Activated naive CD8-positive, alpha-beta T cell (primary cell): Measurements from ENCODE around the gene ZSCAN5A.
"Not testable (repeated sequence)": the region's sequence is repeated elsewhere in the genome, so short reads cannot be mapped to it uniquely, and the experiment has no call there.

Experiments
- H3K27ac Mint-ChIP-seq: one replicate; pipeline ENCODE4 v1.8.0; 2021; ENCODE audit warnings: mixed read lengths
- H3K27me3 Mint-ChIP-seq: one replicate; pipeline ENCODE4 v1.8.0; 2021; ENCODE audit warnings: mixed read lengths
- H3K36me3 Mint-ChIP-seq: one replicate; pipeline ENCODE4 v1.8.0; 2021; ENCODE audit warnings: mixed read lengths
- H3K4me1 Mint-ChIP-seq: one replicate; pipeline ENCODE4 v1.8.0; 2021; ENCODE audit warnings: low read depth, mixed read lengths
- H3K4me3 Mint-ChIP-seq: one replicate; pipeline ENCODE4 v1.8.0; 2021; ENCODE audit warnings: mild to moderate bottlenecking, mixed read lengths
- H3K9me3 Mint-ChIP-seq: one replicate; pipeline ENCODE4 v1.8.0; 2021; ENCODE audit warnings: low read depth, mixed read lengths

Gene ZSCAN5A

DNA sequence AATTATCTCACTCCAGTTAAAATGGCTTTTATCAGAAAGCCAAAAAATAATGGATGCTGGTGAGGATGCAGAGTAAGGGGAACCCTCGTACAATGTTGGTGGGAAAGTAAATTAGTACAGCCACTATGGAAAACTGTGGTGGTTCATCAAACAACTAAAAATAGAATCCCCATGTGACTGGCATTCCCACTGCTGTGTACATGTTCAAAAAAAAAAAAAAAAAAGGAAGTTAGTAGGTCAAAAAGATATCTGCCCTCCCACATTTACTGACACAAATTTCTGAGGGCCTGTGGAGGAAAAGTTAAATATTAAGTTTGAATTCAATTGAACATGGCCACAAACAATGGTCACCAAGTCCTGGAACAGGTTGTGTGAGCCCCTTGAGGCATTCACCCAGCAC is 9.8 kb upstream of the ZSCAN5A start:
- peaks cover 2% of the 10 kb centered on the region for H3K27me3 Mint-ChIP-seq
- no peaks in the 10 kb centered on the region for H3K36me3 Mint-ChIP-seq
- H3K27ac Mint-ChIP-seq, result no peak overlapping the region
- H3K9me3 Mint-ChIP-seq, result no peaks in the 10 kb centered on the region
- no peaks in the 10 kb centered on the region for H3K4me1 Mint-ChIP-seq
- no peak overlapping the region for H3K4me3 Mint-ChIP-seq

DNA sequence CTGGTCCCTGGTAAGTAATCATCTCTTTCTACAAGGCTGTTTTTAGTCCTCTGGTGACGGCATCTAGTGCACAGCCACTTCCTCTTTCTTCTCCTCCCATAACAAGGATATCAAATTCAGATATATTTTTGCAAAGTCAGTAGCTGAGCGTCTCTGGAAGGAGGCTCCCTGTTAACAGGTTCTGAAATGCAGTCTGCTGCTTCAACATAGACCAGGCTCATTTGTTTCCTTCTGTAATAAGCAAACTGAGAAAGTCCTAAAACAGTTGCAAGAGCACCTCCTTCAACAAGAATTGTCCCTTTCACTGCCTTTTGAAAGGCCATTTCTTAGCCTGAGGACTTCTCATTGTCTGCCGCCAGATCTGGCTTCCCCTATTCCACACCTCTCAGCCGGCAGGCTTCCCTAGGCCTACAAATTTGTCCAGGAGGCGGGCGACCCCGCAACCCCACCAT is 7.4 kb upstream of the ZSCAN5A start:
- no peaks in the 10 kb centered on the region for H3K9me3 Mint-ChIP-seq
- H3K36me3 Mint-ChIP-seq, result no peaks in the 10 kb centered on the region
- H3K4me3 Mint-ChIP-seq, result no peak overlapping the region
- H3K27me3 Mint-ChIP-seq, result peaks cover 2% of the 10 kb centered on the region
- no peaks in the 10 kb centered on the region for H3K4me1 Mint-ChIP-seq
- no peak overlapping the region for H3K27ac Mint-ChIP-seq

DNA sequence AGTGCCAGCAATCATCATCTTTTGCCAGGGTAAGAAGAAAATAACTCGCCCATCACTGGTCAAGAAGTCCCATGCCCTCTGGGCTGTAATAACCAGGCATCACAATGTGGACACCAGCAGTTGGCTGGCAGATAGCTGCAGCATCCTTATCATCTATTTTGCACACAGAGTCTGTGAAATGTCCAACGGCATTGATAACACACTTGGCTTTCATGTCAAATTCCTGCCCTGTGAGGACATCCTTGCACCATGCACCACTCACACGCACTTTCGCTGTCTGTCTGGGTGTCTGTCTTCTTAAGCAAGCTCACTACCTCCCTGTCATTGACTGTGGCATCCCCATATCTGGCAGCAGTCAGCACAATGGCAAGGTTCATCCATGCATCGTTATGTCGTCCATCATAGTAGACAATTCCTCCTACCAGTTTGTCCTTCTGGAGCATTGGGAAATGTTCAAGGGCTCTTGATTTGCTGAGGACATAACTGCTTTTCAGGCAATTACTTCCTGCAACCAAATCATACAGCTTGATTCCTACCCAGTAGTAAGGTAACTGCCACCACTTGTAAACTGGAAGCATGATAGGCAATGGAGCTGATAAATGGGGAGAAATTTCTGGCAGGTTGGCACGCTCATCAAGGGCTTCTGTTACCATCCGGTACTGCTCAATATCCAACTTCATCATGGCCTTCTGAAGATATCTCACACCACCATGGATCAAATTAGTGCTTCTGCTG is 6.8 kb upstream of the ZSCAN5A start:
- H3K36me3 Mint-ChIP-seq, result no peaks in the 10 kb centered on the region
- no peak overlapping the region for H3K27ac Mint-ChIP-seq
- H3K27me3 Mint-ChIP-seq, result peaks cover 2% of the 10 kb centered on the region
- no peak overlapping the region for H3K4me3 Mint-ChIP-seq
- no peaks in the 10 kb centered on the region for H3K4me1 Mint-ChIP-seq
- H3K9me3 Mint-ChIP-seq, result no peaks in the 10 kb centered on the region

DNA sequence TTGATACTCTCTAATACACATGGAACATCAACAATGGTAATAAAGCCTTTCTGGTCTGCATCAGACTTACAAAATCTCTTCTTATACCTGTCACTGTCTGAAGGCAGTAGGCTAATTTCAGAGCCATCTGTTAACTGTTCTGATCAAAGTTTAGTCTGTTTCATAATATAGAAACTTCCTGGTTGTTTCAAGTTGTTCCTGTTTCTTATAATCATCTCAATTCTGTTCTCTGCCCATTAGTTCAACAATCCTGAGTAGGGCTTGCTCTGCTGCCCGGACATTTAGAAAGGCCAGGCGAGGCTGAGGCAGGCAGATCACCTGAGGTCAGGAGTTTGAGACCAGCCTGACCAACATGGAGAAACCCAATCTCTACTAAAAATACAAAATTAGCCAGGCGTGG is 5.4 kb upstream of the ZSCAN5A start:
- Mint-ChIP-seq H3K27ac (no peak overlapping the region), H3K9me3 (no peaks in the 10 kb centered on the region), H3K27me3 (peaks cover 2% of the 10 kb centered on the region), H3K36me3 (no peaks in the 10 kb centered on the region), H3K4me1 (no peaks in the 10 kb centered on the region), H3K4me3 (no peak overlapping the region)

DNA sequence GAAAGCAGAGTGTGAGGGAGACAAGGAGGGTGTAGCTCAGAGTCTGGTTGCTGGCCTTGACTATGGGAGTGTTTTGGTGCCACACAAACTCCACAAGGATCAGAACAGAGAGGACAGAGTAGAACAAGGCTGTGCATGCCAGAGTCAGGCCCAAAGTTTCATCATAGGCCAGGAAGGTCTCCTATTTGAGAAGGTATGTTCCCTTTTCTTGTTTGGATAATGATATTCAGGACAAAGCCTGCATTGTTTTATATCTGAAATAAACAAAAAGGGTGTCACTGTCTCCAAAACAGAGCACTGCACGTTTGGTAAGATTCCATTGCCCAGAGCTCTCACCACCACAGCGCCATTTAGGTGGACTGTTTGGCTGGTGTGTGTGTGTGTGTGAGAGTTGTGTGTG is 3.1 kb upstream of the ZSCAN5A start:
- Mint-ChIP-seq H3K36me3 (peaks cover 4% of the 10 kb centered on the region), H3K27ac (no peak overlapping the region), H3K4me1 (peaks cover 15% of the 10 kb centered on the region), H3K27me3 (peaks cover 2% of the 10 kb centered on the region), H3K9me3 (peaks cover 5% of the 10 kb centered on the region), H3K4me3 (no peak overlapping the region)

DNA sequence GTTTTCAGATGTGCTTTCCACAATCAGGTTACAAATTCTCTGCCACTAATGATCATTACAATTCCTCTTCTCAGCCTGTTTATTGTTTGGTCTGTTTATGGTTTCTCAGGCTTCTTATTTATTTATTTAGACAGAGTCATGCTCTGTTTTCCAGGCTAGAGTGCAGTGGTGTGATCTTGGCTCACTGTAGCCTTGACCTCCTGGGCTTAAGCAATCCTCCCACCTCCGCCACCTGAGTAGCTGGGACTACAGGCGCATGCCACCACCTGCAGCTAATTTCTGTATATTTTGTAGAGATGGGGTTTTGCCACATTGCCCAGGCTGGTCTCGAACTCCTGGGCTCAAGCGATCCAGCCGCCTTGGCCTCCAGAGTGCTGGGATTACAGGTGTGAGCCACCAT is 2.1 kb upstream of the ZSCAN5A start:
- Mint-ChIP-seq H3K4me3 (no peak overlapping the region), H3K36me3 (peaks cover 9% of the 10 kb centered on the region), H3K27ac (no peak overlapping the region), H3K4me1 (peaks cover 23% of the 10 kb centered on the region), H3K9me3 (peaks cover 5% of the 10 kb centered on the region), H3K27me3 (no peaks in the 10 kb centered on the region)

DNA sequence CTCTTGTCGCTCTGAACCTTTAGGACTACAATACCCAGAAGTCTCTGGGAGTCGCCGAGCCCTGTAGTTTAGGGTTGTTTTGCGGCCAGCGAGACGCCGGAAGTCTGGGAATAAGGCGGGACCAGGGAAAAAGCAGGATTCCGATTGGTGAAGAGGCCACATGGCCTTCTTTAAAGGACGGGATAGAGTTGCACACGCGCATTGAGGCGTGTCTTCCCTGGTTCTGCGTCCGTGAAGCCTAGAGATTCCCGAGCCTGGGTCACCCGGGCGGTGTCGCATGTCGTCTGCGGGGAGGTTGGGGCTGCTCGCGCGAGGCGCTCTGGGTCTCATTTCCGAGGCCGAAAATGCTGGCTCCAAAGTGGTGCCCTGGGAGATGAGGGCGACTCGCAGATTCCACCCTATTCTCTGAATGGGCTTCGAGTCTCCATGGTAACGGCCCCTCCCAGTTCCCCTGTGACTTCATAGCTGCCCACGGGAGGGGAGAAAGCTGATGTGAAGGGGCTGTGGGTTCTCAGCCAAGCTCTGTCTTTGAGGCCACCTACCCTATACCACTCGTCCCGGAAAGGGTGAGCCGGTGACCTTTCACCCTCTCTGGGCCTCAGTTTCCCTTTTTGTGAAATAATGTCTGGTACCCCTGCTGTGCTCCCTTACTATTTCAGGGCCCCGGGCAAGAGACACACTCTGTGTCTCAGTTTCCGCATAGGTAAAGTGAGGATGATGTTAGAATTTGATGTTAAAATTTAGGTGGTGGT is 614 bp upstream of the ZSCAN5A start:
- H3K27ac Mint-ChIP-seq, result peak overlapping the region; percentile 100
- H3K9me3 Mint-ChIP-seq, result peaks cover 5% of the 10 kb centered on the region
- peaks cover 13% of the 10 kb centered on the region for H3K36me3 Mint-ChIP-seq
- H3K4me1 Mint-ChIP-seq, result peaks cover 26% of the 10 kb centered on the region
- peak overlapping the region; percentile 98 for H3K4me3 Mint-ChIP-seq
- no peaks in the 10 kb centered on the region for H3K27me3 Mint-ChIP-seq

DNA sequence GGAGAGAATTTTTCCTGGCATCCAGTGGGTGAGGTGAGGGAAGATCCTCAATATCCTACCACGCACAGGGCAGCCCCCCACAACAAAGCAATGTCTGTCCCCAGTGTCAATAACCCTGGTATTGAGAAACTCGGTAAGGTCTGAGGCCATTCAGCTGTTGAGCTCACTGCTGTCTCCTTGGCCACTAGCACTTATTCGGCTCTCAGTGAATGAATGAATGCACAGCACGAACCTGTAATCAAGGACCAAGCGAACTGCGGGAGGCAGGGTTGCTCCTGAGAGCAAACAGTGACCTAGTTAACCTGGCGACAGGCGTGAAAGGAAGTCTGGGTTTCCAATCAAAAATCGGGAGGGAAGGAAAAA is 640 bp downstream of the ZSCAN5A start:
- H3K9me3 Mint-ChIP-seq, result peaks cover 5% of the 10 kb centered on the region
- H3K27me3 Mint-ChIP-seq, result no peaks in the 10 kb centered on the region
- H3K36me3 Mint-ChIP-seq, result peaks cover 14% of the 10 kb centered on the region
- H3K4me1 Mint-ChIP-seq, result peaks cover 28% of the 10 kb centered on the region
- peak overlapping the region; percentile 98 for H3K4me3 Mint-ChIP-seq
- H3K27ac Mint-ChIP-seq, result peak overlapping the region; percentile 100

DNA sequence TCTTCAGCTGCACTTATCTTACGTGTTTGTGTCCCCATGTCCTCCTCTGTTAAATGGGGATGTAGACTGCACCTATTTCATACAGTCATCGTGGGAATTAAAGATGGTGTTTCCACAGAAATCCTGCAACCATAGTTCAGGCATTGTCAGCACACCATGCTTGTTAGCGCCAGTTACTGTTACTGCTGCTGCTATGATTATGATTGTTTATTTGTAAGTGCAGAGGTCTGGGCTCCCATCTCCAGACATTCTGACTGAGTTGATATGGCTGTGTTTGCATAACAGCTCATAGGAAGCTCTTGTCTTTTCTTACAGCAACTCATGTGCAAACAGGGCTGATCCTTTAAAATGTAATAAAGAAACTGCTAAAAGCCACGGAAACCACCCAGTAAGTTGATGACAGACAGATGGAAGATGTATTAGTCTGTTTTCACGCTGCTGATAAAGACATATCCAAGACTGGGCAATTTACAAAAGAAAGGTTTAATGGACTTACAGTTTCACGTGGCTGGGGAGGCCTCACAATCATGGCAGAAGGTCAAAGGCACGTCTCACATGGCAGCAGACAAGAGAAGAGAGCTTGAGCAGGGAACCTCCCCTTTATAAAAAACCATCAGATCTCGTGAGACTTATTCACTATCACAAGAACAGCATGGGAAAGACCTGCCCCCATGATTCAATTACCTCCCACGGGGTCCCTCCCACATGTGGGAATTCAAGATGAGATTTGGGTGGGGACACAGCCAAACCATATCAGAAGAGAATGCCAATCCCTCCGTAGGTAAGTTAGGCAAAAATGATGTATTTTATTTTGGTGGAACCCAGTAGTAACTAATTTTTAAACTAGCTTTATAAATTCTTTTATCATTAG is 1.6 kb downstream of the ZSCAN5A start:
- peak overlapping the region; percentile 98 for H3K4me3 Mint-ChIP-seq
- H3K27me3 Mint-ChIP-seq, result no peaks in the 10 kb centered on the region
- peaks cover 28% of the 10 kb centered on the region for H3K4me1 Mint-ChIP-seq
- H3K9me3 Mint-ChIP-seq, result peaks cover 5% of the 10 kb centered on the region
- H3K36me3 Mint-ChIP-seq, result peaks cover 19% of the 10 kb centered on the region
- H3K27ac Mint-ChIP-seq, result peak overlapping the region; percentile 100

DNA sequence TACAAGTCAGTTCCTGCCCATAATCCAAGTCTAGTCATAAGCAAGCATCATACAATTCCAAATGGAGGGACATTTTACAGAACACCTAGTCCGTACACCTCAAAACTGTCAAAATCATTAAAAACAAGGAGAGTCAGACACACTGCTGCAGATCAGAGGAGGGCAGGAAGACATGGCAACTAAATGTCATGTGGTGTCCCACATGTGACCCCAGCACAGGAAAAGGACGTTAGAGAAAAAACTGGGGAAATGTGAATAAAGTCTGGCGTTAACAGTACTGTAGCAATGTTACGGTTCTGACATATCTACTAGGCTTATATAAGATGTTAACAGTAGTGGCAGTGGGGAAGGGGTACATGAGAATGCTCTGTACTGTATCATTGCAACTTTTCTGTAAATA is 2.3 kb downstream of the ZSCAN5A start:
- peaks cover 28% of the 10 kb centered on the region for H3K4me1 Mint-ChIP-seq
- H3K27me3 Mint-ChIP-seq, result no peaks in the 10 kb centered on the region

DNA sequence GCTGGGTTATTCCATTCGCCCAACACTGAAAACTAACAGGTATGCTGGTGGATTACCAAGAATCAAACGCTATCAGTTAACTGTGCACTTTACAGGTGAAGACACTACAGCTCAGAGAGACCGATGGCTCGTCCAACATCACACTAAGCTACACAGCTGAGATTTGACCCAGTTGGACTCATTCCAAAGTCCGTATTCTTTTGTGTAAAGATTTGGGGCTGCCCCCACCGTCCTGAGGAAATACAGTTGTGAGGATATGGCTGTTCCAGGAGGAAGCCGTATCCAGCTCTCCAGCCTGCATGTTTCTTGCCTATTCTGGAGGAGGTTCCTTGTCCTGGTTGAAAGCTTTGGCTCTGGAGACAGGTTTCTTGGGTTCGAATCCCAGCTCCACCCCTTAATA is 4.2 kb downstream of the ZSCAN5A start:
- H3K36me3 Mint-ChIP-seq, result peaks cover 21% of the 10 kb centered on the region
- peaks cover 28% of the 10 kb centered on the region for H3K4me1 Mint-ChIP-seq
- no peak overlapping the region for H3K27ac Mint-ChIP-seq
- no peaks in the 10 kb centered on the region for H3K27me3 Mint-ChIP-seq
- no peak overlapping the region for H3K4me3 Mint-ChIP-seq
- peaks cover 5% of the 10 kb centered on the region for H3K9me3 Mint-ChIP-seq

More for the DNA sequence above, 2.3 kb downstream of the ZSCAN5A start:
- peaks cover 19% of the 10 kb centered on the region for H3K36me3 Mint-ChIP-seq
- peaks cover 5% of the 10 kb centered on the region for H3K9me3 Mint-ChIP-seq
- no peak overlapping the region for H3K27ac Mint-ChIP-seq
- H3K4me3 Mint-ChIP-seq, result peak overlapping the region; percentile 59

DNA sequence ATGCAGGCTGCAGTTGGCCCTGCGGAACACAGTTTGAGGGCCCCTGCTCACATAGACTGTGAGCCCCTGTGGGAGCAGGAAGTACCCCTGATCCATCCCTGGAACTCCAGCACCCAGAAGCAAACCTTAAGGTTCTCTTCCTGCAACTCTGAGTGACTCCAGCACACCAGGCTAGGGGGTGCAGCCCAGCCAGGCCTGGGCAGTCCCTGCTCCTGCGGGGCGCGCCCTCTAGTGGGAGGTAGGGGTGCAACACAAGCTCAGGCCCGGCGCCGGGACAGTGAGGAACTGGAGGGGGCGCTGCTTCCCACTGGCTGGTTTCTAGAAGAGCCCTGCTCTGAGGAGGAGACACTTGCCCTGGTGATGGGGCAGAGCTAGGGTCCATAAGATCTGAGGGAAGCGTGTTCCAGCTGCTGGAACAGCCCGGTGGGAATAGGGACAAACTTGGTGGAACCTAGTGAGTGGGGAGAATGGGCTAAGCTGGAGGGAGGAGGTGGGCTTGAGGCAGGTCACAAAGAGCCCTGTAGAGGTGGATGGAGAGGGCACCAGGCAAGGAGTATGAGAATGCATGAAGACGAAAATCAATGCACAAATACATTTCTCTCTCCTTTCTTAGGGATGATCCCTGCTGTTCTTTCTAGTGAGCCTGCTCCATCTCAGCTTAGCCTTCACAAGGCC is 5.0 kb downstream of the ZSCAN5A start:
- no peak overlapping the region for H3K4me3 Mint-ChIP-seq
- H3K4me1 Mint-ChIP-seq, result peaks cover 28% of the 10 kb centered on the region
- peaks cover 25% of the 10 kb centered on the region for H3K36me3 Mint-ChIP-seq
- no peaks in the 10 kb centered on the region for H3K27me3 Mint-ChIP-seq
- peaks cover 5% of the 10 kb centered on the region for H3K9me3 Mint-ChIP-seq
- no peak overlapping the region for H3K27ac Mint-ChIP-seq

DNA sequence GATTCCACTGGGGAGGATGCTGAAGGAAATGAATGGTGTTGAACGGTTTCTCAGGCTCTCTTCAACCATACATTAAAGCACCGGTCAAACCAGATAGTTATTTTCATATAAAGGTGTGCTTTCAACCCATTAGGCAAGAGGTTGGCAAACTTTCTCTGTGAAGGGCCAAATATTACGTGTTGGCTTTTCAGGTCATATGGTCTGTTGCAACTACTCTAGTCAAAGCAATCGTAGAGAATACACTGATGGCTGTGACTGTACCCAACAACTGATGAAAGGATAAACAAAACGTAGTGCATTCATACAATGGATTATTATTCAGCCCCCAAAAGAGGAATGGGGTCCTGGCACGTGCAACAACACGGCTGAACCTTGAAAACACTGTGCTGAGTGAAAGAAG is 5.8 kb downstream of the ZSCAN5A start:
- no peak overlapping the region for H3K27ac Mint-ChIP-seq
- H3K4me3 Mint-ChIP-seq, result no peak overlapping the region
- peaks cover 24% of the 10 kb centered on the region for H3K4me1 Mint-ChIP-seq
- H3K36me3 Mint-ChIP-seq, result peaks cover 27% of the 10 kb centered on the region
- no peaks in the 10 kb centered on the region for H3K27me3 Mint-ChIP-seq
- peaks cover 5% of the 10 kb centered on the region for H3K9me3 Mint-ChIP-seq

DNA sequence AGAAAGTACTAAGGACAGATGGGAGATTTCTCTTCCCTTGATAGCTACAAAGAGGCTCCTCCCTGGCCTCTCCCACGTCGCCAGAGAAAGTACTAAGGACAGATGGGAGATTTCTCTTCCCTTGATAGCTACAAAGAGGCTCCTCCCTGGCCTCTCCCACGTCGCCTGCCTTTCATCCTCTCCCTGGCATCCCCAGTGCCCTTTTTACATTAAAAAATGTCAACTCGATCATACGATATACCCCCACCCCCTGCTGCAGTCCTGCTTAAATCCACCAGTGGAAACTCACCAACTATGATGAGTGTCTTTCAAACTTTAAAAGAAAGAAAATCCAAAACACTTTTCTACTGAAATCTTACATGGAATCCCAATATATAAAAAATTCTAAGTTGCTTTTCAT is 7.6 kb downstream of the ZSCAN5A start:
- H3K4me3 Mint-ChIP-seq, H3K27ac Mint-ChIP-seq, H3K27me3 Mint-ChIP-seq, H3K9me3 Mint-ChIP-seq: not testable (repeated sequence)
- Mint-ChIP-seq H3K4me1 (peaks cover 16% of the 10 kb centered on the region), H3K36me3 (peaks cover 24% of the 10 kb centered on the region)
